Activated CD4-positive, alpha-beta T cell treated with anti-CD3 and anti-CD28 coated beads, Interleukin-2, Interleukin-6, amounts not matched to agents 100 ng/mL and 50 ng/mL, durations not matched to agents 16 hours and 8 hours (primary cell): ENCODE results near the gene XKR7.

Experiments used
- DNase-seq: peaks from one replicate; pipeline ENCODE4 v3.0.0-alpha.2; 2020

The XKR7 gene

GRCh38 chr20:31945319-31945718, 22.6 kb upstream of the XKR7 start:
- DNase-seq = no peak

GRCh38 chr20:31945785-31946184, 22.2 kb upstream of the XKR7 start:
- DNase-seq = no peak

GRCh38 chr20:31948008-31948407, 19.9 kb upstream of the XKR7 start:
- no peak for DNase-seq

DNA sequence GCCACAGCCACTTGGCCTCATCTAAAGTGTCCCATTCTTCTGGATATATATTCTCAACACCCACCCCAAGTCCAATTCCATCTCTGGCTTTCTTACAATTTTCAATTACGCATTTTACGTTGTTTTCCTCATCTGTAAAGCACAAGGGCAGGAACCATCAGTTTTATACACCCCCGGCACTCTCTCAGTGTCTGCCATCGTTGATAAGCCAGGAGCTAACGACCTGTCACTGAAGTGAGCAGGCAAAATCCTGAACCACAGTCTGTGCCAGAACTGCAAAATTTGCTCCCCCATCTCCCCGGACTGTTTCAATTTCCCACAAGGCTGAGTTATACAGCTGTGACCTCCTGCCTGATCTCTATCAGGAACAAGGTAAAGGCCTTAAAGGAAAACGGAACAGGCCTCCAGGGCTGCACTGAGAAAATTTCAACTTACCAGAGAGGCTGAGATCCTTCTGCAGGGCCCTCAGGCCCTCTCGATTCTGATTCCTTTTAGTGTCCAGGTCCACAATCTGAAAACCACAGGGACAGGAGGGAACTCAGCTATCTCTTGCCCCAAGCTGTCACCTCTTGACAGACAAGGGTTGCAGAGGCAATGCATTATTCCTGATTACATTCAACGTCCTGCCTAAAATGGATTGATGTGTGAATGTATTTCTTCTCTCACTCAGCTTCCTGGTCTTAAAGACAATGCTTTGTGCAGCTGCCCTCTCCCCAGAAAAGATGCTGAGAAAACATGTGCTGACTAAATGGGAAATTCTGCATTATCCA, 17.9 kb upstream of the XKR7 start:
- no peak for DNase-seq

- DNase-seq = no peak
Observed at GRCh38 chr20:31951203-31951529, 16.8 kb upstream of the XKR7 start.

- peak; percentile 97 for DNase-seq
Observed at GRCh38 chr20:31951530-31952453, 16.2 kb upstream of the XKR7 start, which contains the start of gene PDRG1. PDRG1 (minus strand) TSS chr20:31952046; CDS start chr20:31951961, 85 bp downstream.

DNA sequence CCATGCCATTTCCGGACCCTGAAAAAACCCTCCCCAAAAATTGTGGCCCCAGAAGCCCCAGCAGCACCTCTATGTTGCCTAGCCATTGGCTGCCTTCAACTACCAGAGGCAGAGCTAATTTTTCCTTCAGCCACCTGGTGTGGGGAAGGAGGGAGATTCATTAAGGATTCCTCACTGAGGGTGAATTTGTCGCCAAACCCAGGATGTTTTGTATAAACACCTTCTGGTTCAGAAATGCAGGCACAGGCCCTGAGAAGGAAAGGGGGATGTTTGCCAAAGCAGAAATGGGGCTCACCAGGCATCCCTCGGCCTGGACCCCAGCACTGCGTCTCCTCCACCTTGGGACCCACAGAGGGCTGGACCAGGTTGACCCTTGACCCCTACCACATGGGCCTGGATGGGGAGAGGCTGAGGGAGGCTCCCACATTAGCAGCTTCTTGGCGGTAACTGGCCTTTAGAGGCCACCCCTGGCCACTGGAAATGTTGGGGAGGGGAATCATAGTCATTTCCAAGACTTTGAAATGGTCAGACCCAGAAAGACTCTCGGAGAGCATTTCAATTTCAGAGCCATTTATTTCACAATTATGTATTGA, 14.3 kb upstream of the XKR7 start:
- no peak for DNase-seq

GRCh38 chr20:31954500-31954899, 13.5 kb upstream of the XKR7 start:
- DNase-seq = no peak

- no peak for DNase-seq
Observed at GRCh38 chr20:31956556-31957526, 11.1 kb upstream of the XKR7 start.

- DNase-seq = no peak
Observed at GRCh38 chr20:31962761-31963160, 5.2 kb upstream of the XKR7 start.

DNA sequence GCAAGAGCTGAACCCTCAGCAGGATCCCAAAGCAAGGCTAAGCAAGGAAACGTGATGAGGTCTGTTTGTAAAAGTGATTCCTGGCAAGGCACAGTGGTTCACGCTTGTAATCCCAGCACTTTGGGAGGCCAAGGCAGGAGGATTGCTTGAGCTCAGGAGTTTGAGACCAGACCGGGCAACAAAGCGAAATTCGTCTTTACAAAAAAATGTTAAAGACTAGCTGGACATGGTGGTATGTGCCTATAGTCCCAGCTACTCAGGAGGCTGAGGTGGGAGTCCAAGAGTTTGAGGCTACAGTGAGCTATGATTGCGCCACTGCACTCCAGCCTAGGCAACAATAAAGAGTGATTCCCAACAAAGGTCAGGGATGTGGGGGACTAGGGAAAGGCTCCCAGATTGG, 4.1 kb upstream of the XKR7 start:
- DNase-seq = no peak

GRCh38 chr20:31966991-31967655, 828 bp upstream of the XKR7 start:
- no peak for DNase-seq

DNA sequence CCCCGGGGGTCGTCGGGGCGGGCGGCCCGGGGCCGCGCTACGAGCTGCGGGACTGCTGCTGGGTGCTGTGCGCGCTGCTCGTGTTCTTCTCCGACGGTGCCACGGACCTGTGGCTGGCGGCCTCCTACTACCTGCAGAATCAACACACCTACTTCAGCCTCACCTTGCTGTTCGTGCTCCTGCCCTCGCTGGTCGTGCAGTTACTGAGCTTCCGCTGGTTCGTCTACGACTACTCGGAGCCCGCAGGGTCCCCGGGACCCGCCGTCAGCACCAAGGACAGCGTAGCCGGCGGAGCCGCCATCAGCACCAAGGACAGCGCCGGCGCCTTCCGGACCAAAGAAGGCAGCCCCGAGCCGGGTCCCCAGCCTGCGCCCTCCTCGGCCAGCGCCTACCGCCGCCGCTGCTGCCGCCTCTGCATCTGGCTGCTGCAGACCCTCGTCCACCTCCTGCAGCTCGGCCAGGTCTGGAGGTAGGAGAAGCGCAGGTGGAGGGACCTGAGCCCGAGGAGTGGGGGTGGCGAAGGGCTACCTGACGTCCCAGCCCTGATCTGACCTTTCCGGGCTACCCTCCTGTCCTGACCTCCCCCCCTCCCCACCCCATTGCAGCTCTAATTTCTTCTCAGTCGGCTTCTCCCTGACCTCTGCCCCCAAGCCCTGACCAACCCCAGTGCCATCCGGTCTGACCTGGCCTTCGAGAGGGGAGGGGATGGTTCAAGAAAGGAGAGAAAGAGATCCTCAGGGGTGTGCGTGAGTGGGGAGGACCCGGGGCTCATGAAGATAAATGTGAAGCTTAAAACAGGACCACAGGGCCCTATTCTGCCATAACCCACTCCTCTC, 558 bp downstream of the XKR7 start:
- DNase-seq = peak; percentile 78

DNA sequence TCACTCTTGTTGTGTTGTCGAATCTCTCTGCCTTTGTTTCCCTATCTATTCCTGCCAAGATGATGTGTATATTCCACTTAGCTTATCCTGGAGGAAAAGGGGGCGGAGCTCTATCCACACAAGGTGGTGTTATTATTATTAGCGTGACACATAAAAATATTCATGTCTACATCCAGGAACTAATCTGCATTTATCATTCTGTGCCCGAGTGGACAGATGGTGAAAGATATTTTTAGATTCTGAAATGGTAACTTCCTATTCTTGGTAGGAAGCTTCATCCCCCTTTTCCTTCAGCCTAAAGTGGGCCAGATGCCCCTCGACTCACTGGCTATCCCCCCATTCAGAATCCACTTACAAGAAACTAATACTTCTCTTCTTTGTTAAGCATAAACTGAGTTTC, 2.0 kb downstream of the XKR7 start:
- DNase-seq = no peak

DNA sequence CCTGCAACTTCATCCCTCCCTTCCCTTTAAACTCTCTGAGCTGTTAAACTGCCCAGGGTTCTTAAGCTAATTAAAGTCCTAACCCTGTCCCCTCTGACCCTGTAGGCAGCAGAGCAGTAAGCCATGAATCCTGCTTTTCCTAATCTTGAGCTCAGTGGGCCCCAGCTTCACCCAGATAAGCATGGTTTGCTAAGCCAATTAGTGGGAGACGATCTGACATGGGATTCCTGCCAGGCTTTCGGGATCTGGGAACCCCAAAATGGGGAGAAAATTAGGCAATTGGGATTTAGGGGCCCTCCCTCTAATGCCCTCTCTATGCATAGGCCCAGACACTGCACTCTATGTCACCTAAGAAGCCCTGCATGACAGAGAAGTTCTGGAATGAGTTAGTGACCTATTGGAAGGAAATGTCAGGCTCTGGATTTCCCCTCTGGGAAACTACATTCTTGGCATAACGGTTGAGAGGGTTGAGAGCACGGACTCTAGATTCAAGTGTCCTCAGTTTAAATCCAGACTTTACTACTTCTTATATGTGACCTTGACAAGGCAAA, 4.6 kb downstream of the XKR7 start:
- DNase-seq = no peak

DNA sequence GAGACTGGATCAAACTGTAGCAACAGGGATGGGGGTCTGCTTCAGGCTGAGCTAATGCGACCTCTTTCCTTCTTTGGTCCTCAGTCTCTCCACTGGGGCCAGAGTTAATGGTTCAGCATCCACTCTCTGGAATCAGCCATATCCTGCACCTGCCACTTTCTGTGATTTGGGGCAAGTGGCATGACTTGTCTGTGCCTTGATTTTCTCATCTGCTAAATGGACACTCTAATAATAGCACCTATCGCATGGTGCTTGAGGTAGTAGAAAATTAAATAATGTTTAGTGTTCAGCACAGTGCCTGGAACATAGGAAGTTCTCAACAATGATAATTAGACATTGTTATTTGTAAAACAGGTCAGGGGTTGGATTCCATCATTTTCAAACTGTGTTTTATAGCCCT, 6.3 kb downstream of the XKR7 start:
- no peak for DNase-seq

DNA sequence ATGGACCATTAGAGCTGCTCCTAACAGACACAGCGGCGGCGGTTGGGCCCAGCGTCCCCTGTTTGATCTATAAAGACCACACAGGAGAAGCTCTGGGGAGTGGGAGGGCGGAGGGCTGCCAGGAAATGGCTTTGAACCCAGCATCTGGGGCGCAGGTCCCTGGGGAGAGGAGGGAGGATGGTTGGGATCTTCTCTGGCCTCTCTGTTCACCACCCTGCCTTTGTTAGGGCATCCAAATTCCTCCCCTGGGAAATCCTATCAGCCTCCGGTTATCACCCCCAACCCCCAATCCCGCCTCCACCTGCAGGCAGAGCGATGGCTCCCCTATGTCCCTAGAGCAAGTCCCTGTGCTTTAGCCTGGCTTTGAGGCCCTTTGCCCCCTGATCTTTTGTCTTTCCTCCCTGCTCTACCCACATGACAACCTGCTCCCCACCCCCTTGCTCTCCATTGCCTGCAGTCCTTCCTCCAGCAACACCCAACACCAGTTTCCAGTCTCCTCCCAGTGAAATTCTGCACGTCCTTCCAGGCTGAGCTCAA, 7.1 kb downstream of the XKR7 start:
- DNase-seq = no peak

DNA sequence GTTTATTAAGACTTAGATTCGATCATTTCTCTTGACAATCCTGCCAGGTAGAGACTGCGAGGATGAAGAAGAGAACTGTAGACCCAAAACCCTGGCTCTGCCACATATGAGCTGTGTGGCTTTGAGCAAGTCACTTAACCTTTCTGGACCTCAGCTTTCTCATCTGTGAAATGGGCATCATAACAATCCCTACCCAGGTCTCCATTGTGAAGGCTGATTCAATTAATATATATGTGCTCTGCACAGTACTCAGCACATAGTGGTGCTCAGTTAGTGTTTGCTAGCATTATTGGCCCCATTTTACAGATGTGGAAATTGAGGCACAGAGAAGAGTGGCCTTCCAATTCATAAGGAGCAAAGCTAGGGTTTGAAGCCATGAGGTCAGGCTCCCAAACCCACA, 7.9 kb downstream of the XKR7 start:
- DNase-seq = no peak

- DNase-seq = no peak
Observed at GRCh38 chr20:31977080-31977479, 9.1 kb downstream of the XKR7 start.

GRCh38 chr20:31979713-31980426, 11.9 kb downstream of the XKR7 start:
- no peak for DNase-seq
